Dermis microvascular lymphatic vessel endothelial cell (primary cell): ENCODE data around the gene ADAMTS2. TPM values are rescaled to one million over a fixed set of nuclear protein-coding genes. Genes with fewer than 3 reads are reported as not detected.

Experiments used
- DNase-seq, 2 donors: peaks; one replicate each; pipeline versions ENCODE4 v3.0.0 to v3.0.0-alpha.2; 2010; ENCODE audit warnings: low read depth in 2 of 2
- total RNA-seq: library from RNA; depleted of rRNA; stranded (reverse); fragments of >200 nt; gene quantifications from 2 replicates; pipeline ENCODE4 v1.2.1, GENCODE V29; 2014

The ADAMTS2 gene
- total RNA-seq, 1 donor from 2014 or later, result not detected

DNA sequence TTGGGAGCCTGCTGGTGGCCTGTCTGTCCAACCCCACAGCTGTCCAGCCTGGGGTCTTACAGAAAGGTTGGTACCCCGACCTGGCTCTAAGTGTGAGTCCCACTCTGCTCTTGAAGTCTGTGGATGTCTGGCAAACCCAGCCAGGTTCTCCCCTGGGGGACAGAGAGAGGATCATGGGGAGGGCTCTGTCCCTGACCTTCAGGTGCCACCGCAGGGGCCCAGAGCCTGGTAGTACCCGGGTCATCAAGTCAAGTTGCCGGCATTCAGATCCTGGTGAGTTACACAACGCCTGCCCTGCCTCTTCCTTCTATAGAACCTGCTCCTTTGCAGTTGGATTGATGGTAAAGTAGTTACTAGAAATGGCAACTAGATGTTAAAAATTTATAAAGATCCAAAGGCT, 66.7 kb downstream of the ADAMTS2 start:
- DNase-seq, result no peak

DNA sequence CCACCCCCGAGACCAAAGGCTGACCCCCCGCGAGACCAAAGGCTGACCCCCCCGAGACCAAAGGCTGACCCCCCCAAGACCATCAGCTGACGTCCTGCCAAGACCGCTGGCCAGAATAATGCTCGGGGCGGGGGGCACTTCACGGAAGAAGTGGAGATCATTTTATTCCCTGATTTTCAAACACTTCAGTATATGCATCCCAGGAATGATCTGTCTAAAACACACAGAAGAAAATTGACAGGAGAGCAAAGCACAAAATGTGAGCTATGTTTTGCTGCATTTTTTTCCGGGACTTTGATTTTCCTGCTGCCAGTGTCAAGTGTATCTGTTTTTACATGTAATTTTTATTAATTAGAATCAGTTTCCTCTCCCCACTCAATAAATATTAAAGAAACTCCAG, 67.1 kb downstream of the ADAMTS2 start:
- DNase-seq, result no peak

DNA sequence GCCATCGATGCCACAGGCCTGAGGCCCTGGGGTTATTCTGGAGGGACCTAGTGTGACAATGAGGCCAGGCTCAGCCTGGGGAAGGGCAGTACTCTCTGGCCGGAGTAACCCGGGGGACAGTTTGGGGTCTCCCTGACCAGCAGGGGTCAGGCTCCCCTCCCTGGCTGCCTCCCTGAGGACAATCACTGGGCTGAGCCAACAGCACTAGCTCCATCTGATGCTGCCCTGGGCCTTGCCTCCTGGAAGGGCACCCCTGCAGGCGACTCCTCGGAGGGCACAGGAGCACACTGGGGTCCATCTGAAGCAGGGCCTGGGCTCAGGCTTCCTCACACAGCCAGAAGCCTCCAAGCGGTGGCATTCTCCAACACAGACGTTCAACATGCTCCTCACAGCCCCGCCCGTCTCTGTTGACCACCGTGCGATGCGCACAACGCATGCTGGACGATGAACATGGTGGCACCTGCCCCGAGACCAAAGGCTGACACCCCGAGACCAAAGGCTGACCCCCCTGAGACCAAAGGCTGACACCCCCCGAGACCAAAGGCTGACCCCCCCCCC, 68.3 kb downstream of the ADAMTS2 start:
- DNase-seq, result no peak

DNA sequence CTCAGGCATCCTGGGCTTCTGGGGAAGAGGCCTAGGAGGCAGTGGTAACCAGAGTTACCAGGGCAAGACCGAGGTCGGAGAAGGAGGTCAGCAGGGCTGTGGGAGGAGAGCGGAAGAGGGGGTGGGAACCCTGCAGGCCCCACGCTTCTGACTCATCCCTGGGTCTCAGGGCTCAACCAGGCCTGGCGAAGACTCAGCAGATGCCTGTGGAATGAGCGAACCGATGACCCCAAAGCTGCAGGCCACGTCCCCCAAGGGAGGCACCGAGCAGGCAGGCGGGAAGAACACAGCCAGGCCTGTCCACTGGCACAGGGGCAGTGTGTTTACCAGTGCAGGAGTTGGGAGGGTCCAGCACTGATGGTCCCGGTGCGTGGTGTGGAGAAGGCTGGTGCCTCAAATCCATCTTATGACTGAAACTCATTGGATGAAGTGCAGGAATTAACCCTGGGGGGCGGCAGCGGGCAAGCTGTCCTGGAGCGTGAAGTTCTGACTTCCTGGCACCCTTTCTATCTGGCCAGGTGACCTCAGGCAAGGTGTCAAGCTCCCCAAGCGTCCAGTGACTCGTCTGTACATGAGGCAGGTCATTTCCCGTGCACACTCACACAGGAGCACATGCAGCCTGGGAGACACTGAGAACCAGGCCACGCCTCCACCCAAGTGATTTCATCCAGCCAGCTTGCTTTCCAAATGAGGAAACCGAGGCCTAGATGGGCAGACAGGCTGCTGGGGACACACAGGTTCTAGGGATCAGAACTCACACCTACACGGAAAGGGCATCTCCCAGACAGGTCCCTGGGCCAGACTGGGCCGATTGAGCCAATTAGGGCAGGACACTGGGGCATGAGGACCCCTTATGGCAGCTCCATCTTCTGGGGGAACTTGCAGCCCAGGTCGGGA, 69.1 kb downstream of the ADAMTS2 start:
- no peak for DNase-seq

DNA sequence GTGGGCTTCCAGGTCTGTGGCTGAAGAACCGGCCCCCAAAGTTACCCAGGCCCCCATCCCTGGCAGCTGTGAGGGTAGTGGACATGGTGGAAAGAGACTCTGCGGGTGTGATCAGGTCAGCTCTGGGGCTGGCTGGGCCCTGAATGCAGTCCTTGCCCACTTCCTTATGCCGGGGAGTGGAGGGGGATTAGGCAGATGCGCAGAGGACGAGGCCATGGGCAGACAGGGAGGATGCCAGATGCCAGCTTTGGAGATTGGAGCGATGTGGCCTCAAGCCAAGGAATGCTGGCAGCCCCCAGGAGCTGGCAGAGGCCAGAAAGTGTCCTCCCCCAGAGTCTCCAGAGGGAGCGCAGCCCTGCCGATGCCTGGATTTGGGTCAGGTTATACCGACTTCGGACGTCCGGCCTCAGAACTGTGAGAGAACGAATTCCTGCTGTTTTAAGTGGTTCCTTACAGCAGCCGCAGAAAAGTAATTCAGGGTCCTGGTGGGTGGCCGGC, 69.8 kb downstream of the ADAMTS2 start:
- no peak for DNase-seq

DNA sequence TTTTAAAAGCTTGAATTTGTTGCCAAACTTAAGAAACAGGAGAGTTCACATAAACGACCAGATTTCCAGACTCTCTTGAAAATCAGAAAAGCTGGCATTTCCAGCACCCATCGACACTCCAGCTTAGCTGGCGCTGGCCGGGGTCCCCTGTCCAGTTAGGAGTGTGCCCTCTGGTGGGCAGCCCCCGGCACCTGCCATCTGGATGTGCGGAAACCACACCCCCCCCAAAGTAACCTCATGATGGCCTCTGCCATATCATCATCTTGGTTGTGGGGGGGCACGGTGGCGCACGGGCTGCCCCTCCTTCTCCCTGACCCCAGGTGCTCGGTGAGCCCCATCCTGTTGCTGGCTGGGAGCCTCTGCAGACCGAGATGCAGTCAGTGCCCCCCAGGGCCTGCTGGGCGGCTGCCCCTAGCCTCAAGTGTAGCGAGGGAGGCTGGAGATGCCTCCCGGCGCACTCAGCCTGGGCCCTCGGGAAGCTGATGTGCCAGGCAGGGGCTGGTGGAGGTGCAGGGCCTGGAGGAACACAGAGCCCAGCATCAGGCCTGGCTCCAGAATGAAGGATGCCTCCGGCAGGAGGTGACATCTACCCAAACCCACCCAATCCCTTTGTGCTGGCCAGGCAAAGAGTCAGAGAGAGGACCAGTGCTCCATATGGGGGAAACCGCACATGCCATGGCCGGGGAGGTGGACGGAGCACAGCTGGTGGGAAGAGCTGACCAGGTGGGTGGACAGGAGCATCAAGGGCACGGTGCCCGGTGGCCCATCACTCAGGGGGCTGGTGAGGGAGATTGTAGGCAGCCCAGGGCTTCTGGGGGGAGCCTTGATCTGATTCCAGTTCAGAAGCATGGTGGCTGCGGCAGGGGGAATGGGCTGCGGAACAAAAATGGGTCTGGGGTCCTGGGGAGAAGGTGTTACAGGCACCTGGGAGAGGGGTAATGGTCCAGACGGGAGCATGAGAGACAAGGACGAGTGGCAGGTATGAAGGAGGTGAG, 70.6 kb downstream of the ADAMTS2 start:
- no peak for DNase-seq

DNA sequence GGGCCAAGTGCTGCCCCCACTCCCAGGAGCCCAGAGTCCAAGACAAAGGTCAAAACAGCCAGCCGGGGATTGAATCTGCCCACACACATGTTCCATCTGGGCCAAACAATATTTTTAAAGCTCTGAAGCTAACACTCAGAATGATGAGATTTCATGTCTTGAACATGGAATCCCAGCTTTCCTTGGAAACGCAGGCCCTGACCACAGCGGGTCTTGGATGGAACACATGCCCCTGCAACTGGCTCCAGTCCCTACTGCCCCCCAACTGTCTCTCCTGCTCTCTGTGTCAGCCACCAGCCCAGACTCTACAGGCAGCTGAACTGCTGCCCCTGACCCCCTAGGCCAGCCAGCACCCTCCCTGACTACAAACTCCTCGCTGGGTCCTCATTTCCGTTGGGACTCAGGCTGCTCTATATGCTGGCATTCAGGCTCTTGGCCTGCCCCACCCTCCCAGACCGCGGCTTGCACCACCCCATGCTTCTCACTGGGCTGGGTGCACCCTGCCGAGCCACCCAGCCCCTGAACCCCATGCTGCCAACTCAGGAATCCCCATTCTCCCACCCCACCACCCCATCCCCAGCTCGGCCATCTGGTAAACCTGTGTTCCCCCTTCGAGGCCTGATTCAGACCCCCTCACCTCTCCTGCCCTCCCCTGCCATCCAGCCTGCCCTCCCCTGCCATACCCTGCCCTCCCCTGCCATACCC, 71.7 kb downstream of the ADAMTS2 start:
- DNase-seq, result no peak

DNA sequence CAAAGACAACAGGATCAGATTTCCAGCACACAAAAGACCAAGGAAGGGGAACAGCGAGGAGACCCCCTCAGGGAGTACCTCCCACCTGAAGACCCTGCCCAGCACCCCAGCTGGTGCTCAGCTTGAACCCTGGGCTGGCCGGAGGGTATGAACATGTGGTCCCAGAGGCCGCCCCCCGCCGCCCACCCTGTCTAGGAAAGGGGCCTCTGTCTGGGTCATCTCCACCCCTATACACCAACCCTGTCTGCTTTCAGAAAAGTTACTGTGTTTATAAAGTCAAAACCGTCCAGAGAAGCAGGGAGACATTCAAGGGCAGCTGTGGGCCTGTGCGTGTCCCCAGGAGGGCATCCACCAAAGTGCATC, 72.2 kb downstream of the ADAMTS2 start:
- no peak for DNase-seq

DNA sequence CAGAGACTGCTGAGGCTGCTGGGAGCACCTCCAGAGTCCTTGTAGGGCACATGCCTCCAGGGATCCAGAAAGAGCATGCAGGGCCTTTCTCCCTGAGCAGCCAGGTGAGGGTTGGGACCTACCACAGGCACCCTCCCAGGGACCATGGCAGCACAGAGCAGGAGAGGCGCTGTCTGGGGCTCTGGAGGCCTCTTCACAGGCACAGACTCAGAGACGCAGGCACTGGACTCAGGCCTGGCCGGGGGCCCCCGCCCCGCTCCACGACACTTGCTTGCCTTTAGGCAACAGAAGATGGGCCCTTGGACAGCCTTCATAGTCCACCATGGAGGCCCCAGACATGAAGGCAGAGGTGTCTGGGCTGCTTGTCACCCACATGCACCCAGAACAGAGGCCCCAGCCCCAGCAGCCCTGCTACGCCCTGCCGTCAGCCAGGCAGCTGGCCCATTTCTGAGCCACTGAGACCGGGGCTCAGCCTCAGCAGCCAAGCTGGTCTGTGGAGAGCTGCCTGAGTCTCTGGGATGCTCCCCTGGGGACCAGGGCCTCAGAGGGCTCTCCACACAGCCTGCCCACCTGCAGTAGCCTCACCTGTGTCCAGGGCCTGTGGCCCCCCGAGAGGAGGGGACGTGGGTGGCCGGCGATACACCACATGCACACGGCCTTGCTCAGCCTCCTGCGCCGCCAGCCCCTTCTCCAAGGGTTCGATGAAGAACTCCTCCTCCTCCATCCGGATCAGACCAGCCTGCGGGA, 72.8 kb downstream of the ADAMTS2 start:
- no peak for DNase-seq

DNA sequence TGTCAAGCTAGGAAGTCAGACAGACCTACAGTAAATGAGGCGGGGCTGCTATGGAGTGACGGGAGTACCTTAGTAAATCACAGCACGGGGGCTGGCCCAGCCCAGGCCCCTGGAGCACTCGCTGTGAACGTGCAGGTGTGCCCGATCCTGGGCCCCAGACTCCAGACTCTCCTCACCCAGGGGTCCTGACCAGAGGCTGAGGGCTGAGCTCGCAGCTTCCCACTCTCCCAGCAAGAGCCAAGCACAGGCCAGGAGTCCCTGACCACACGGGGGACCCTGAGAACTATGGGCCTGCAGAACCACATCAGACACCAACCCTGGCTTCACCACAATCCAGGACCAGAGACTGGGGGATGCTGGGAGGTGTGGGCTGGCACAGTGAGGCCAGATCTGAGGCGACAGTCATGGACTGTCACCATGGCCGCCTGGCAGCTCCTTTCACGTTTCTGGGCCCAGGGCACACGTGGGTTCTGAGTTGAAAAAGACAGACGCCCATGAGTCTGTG, 73.4 kb downstream of the ADAMTS2 start:
- no peak for DNase-seq

DNA sequence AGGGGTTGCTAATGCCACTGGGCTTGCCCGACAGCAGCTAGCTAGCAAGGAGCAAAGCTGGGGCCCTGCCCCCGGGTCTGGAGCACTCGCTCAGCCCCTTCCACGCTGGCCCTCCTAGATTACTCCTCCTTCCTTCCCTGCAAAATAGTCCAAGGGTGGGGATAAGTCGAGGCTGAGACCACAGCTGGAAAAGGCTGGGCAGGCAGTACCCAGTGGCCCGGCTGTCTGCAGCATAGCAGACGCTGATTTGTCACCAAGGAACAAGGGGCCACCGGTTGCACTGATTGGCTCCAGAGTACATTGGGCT, 73.9 kb downstream of the ADAMTS2 start:
- no peak for DNase-seq

DNA sequence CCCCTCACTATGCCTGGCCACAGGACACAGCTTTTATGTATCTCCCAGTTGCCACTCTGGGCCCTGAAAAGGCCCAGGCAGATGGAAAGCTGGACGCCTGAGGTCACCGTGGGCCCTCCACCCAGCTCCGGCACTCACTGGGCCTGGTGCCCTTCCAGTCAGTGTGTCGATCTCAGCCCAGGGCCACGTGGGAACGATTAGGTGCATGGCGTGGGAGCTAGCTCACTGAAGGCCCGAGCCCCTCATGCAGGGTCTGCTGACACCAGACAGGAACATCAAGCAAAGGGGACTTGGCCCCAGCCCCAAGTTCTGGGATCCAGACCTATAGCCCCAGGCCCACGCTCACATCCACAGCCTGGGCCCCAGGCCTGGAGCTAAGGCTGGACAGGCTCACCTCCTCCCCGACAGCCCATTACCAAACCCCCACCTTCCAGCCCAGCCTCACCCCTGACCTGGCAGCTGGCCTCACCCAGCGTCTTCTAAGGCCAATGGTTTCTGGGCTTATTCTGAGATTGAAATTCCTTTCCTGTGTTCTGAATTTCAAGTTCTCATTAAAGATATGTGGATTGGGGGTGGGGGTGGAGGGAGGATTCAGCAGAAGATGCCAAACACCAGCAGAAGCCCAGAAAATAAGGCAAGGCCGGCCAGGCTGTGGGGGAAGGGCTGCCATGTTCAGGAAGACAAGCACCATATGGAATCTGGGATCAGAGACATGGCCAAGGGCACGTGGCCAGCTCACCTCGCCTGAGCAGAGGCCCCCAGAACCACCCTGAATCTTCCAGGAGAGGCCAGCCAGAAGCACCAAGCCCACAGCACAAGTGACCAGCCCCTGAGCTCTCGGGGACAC, 74.5 kb downstream of the ADAMTS2 start:
- no peak for DNase-seq

DNA sequence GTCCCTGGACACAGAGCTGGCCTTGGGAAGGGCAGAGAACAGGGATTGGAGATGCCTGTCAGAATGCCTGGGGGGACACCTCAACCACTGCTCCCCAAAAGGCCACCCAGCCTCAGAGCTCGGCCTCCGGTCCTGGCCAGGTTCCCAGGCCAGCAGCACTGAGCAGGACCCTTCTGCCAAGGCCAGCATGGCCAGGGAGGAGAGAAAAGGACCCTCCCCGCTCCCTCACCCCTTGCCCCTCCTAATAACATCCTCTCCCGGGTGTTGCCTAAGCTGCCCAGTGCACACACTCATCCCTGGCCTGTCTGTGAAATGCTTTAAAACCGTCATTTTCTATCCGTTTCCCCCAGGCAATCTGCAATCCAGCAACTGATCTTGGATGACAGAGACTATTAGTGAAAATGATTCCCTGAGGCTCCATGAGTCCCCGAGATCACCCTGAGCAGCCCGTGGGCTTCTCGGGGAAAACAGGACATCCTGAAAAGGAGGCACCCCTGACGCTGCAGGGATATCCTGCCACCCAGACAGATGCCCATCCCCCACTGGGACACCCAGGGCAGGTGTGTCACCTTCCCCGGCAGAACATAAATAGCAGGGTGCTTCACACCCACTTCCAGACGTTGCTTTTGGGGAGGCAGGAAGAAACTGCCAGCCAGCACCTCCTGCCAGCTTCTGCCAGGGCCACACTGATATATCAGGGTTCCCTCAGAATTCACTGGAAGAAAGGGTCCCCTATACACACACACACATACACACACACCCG, 75.3 kb downstream of the ADAMTS2 start:
- no peak for DNase-seq

DNA sequence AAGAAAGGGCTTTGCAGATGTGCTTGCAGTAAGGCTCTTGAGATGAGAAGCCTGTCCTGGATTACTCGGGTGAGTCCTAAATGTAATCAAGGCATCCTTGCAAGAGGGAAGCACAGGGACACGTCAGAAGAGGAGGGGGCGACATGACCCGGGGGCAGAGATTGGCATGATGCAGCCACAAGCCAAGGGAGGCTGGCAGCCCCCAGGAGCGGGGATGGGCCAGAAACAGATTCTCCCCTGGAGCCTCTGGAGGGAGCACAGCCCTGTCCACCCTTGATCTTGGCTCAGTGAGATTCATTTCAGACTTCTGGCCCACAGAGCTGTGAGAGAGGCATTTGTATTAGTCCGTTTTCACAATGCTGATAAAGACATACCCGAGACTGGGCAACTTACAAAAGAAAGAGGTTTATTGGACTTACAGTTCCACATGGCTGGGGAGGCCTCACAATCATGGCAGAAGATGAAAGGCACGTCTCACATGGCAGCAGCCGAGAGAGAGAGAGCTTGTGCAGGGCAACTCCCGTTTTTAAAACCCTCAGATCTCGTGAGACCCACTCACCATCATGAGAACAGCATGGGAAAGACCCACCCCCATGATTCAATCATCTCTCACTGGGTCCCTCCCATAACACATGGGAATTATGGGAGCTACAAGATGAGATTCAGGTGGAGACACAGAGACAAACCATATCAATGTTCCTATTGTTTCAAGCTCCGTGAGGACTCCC, 76.1 kb downstream of the ADAMTS2 start:
- DNase-seq, result no peak

DNA sequence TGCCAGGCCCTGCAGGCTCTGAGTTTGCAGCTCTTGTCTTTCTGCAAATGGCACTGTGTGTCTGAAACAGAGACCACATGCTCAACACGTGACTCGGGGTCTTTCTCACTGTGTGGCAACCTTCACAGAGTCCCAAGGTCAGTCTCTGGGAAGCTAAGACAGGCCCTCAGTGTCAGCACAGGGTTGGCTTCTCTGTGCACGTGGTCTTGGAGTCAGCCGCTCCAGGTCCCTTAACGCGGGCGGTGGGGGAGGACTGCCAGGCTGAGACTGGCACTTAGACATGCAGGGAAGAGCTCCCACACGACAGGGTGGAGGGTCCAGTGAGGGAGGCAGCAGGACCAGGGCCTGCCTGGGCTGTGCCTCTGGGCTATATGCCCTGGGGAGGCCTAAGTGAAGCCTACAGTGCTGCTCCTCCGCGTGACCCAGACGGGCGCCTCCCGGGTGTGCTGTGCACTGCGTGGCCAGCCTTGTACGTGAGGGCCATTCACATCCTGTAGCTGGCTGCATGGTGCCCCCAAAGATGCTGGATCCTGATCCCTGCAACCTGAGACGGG, 76.8 kb downstream of the ADAMTS2 start:
- DNase-seq, result no peak

DNA sequence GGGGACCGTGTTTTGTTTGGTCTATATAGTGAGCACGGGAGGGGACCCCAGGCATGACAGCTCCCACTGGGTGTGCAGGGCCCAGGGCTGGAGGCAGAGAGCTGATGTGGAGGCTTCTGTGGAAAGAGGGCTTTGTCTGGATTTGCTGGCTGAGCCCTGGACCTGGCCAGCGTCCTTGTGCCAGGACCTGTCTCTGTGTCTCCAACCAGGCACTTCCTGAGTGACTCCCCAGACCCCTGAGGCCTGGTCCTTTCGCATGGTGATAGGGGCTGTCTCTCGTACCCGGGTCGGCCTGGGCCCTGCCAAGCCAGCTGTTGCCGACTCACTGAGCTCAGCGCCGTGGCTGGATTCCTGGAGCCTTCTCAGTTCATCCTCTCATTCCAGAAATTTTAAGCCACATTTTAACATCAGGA, 77.6 kb downstream of the ADAMTS2 start:
- DNase-seq, result no peak

DNA sequence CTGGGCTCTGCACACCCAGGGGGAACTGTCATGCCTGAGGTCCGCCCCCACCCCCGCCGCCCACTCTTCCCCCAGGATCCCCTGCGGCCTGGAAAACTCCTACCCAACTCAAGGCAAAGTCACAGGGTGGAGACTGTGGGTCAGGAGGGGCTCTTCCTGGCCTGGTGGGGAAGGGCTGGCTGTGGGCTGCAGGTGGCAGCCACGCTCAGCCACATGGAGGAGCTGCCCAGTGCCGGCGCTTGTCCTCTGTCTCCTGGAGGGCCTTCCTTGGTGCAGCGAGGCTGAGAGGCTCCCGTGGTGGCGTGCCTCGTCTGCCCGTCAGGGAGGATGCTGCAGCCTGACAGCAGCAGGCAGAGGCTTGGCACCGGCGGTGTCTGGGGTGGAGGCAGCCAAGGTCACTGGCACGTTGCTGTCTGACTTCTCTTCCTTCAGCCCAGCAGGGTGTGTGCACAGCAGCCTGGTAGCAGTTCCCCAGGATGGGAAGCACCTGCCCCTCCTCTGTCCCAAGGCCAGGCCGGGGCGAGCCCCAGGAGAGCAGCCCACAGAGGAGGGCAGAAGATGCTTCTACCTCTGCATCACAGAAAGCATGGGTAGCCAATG, 78.1 kb downstream of the ADAMTS2 start:
- DNase-seq, result no peak
